ENCODE data around the gene MATN1.

GRCh38 chr1:30728340-30728739 is 5.0 kb upstream of the MATN1 start:
- no peak for TF ChIP-seq POLR2AphosphoS5 (IDR thresholded peaks at IDR 0.05)
- no peak for TF ChIP-seq CTCF (IDR thresholded peaks at IDR 0.05; ENCODE audit: poor library complexity, severe bottlenecking)
- no peak for TF ChIP-seq EZH2 (IDR thresholded peaks at IDR 0.05; ENCODE audit: borderline replicate concordance, insufficient read depth, low read length, poor library complexity, severe bottlenecking)

Measured in neural cell (in vitro differentiated cells).